ENCODE data around the gene TPSD1. TPM values are rescaled to one million over a fixed set of nuclear protein-coding genes. Genes with fewer than 3 reads are reported as not detected.
"Not testable (repeated sequence)": the region's sequence is repeated elsewhere in the genome, so short reads cannot be mapped to it uniquely, and the experiment has no call there.

The TPSD1 gene
- total RNA-seq, 1 experiment from 2014 or later = not detected

DNA sequence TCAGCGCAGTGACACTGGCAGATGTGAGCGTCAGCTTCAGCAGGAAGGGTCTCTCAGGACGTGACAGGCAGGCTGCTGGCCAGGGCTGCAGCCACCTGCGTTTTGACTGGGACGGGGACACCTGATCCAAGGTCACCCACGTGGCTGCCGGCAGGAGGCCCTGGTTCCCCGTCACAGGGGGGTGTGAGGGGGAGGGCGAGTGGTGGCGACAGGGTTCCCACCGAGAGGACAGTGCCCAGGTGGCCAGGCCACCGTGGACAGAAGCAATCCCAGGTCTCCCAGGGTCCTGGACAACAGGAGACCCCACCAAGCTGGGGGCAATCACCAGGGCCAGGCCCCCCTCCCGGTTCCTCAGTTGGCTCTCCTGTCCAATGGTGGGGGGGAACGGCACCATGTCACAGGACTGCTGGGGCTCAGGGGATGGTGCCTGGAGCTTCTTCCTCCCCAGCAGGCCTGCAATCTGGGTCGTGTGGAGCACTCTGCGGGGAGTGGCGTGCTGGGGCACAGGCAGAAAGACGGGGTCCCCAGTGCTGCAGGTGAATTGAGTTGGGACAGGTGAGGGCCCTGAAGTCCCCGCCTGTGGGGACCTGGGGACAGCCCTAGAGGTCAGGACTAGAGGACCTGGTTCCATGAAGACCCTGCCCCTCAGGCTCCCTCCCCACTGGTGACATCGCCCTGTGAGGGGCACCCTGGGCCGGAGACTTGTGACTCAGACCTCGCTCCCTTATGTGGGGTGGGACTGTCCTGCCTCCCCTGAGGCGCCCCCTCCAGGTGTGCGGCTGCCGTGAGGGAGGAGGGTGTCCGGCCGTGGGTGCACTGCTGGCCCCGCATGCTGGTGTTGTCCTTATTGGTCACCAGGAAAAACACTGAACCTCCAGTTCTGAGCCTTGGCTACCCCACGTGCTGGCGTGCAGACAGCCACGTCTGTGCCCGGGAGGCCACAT, 11.7 kb upstream of the TPSD1 start:
- H3K27me3 ChIP-seq (ENCODE audit: insufficient read depth, low read length); H3K56ac ChIP-seq (ENCODE audit: insufficient read length, low read depth, low read length); H3K23me2 ChIP-seq (ENCODE audit: insufficient read length, low read depth, low read length, poor library complexity, severe bottlenecking); H3K27ac Mint-ChIP-seq; H3K9me3 ChIP-seq (ENCODE audit: control insufficient read depth, low read depth, low read length); H3K27ac ChIP-seq (ENCODE audit: insufficient read length, low read depth, low read length); H3K4ac ChIP-seq (ENCODE audit: low read depth, low read length); H3K36me3 Mint-ChIP-seq (ENCODE audit: insufficient read depth in 1 of 3, low read depth in 3 of 3); H3K79me2 ChIP-seq (ENCODE audit: insufficient read depth, low read length); H3K23ac ChIP-seq (ENCODE audit: insufficient read length, low read depth, low read length); H3K79me1 ChIP-seq (ENCODE audit: insufficient read depth, low read depth, low read length, poor library complexity, severe bottlenecking); H3T11ph ChIP-seq (ENCODE audit: low read length); H3K4me1 Mint-ChIP-seq; H2BK12ac ChIP-seq (ENCODE audit: insufficient read length, low read depth, low read length); H3K18ac ChIP-seq (ENCODE audit: insufficient read length, low read depth, low read length); H4K8ac ChIP-seq (replicated peaks; ENCODE audit: insufficient read length, low read depth, low read length); DNase-seq; H2BK5ac ChIP-seq (ENCODE audit: insufficient read length, low read length); H3K4me1 ChIP-seq (ENCODE audit: insufficient read depth, low read length); H3K4me3 Mint-ChIP-seq; H4K91ac ChIP-seq (ENCODE audit: insufficient read length, low read depth, low read length); H4K5ac ChIP-seq (ENCODE audit: insufficient read length, low read depth, low read length); H2BK120ac ChIP-seq (ENCODE audit: low read depth, low read length, poor library complexity, severe bottlenecking); H3K9ac ChIP-seq (ENCODE audit: extremely low read depth, insufficient read length, low read length); H3K4me2 ChIP-seq (ENCODE audit: insufficient read depth, insufficient read length, low read length); H2BK15ac ChIP-seq (ENCODE audit: low read depth, low read length); H3K14ac ChIP-seq (ENCODE audit: insufficient read depth, low read length); H2AK5ac ChIP-seq (ENCODE audit: insufficient read length, low read length); H3K9me3 Mint-ChIP-seq; H2BK20ac ChIP-seq (ENCODE audit: low read depth, low read length, poor library complexity, severe bottlenecking); H4K20me1 ChIP-seq (ENCODE audit: control insufficient read depth, insufficient read depth, insufficient read length); H2AFZ ChIP-seq (ENCODE audit: low read length): not testable (repeated sequence)
- peaks cover 44% of the 10 kb centered on the region for H3K27me3 Mint-ChIP-seq (ENCODE audit: low read depth)
- WGBS (ENCODE audit: extremely low coverage, insufficient read length, low lambda C conversion rate) = no CpG with 5 or more reads among the region's 32 CpGs
